Hepatocyte (in vitro differentiated cells): Measurements from ENCODE around the gene ZNF536. TPM values are rescaled to one million over a fixed set of nuclear protein-coding genes. Genes with fewer than 3 reads are reported as not detected.
"Not testable (repeated sequence)": the region's sequence is repeated elsewhere in the genome, so short reads cannot be mapped to it uniquely, and the experiment has no call there.

Experiments
- DNase-seq: peaks from one replicate; pipeline ENCODE4 v3.0.0-alpha.2; 2016; ENCODE audit warnings: low spot score
- H2AFZ ChIP-seq: fragments of 200-600 bp; sonication (generic); 2 replicates; pipeline ENCODE4 v1.6.0; 2016; ENCODE audit warnings: antibody characterized with exemption, mild to moderate bottlenecking
- H3K27ac ChIP-seq: fragments of 200-600 bp; sonication (generic); 2 replicates; pipeline ENCODE4 v1.5.1; 2016; ENCODE audit warnings: mild to moderate bottlenecking
- H3K27me3 ChIP-seq: fragments of 200-600 bp; sonication (generic); 2 replicates; pipeline ENCODE4 v1.6.1; 2016
- H3K36me3 ChIP-seq: fragments of 200-600 bp; sonication (generic); replicated peaks from 2 replicates; pipeline ENCODE4 v1.5.1; 2016; ENCODE audit warnings: low read depth; ENCODE audit not compliant: insufficient read depth
- H3K4me1 ChIP-seq: fragments of 200-600 bp; sonication (generic); 2 replicates; pipeline ENCODE4 v1.5.1; 2016; ENCODE audit warnings: mild to moderate bottlenecking, moderate library complexity; ENCODE audit not compliant: insufficient read depth
- H3K4me2 ChIP-seq: fragments of 200-600 bp; sonication (generic); 2 replicates; pipeline ENCODE4 v1.6.0; 2016
- H3K4me3 ChIP-seq: fragments of 200-600 bp; sonication (generic); 2 replicates; pipeline ENCODE4 v1.5.1; 2016; ENCODE audit warnings: mild to moderate bottlenecking
- H3K79me2 ChIP-seq: fragments of 200-600 bp; sonication (generic); 2 replicates; pipeline ENCODE4 v1.6.0; 2017; ENCODE audit warnings: mild to moderate bottlenecking
- H3K9me2 ChIP-seq: fragments of 200-600 bp; sonication (generic); replicated peaks from 2 replicates; pipeline ENCODE4 v1.6.0; 2017; ENCODE audit warnings: mild to moderate bottlenecking; ENCODE audit not compliant: insufficient read depth
- H3K9me3 ChIP-seq: fragments of 200-600 bp; sonication (generic); 2 replicates; pipeline ENCODE4 v1.5.1; 2016; ENCODE audit warnings: low read depth, mild to moderate bottlenecking
- H4K20me1 ChIP-seq: fragments of 200-600 bp; sonication (generic); 2 replicates; pipeline ENCODE4 v1.6.0; 2016; ENCODE audit warnings: mild to moderate bottlenecking; ENCODE audit not compliant: insufficient read depth, poor library complexity, severe bottlenecking
- CTCF ChIP-seq: fragments of 200-600 bp; sonication (generic); IDR thresholded peaks from 2 replicates; pipeline ENCODE4 v1.5.1; 2016; ENCODE audit warnings: antibody characterized with exemption, mild to moderate bottlenecking; ENCODE audit not compliant: poor library complexity
- EZH2 ChIP-seq: fragments of 200-600 bp; sonication (generic); IDR thresholded peaks from 2 replicates; pipeline ENCODE4 v1.6.1; 2016; ENCODE audit warnings: antibody characterized with exemption, mild to moderate bottlenecking, borderline replicate concordance
- EZH2phosphoT487 ChIP-seq: fragments of 200-600 bp; sonication (generic); IDR thresholded peaks from one replicate; pipeline ENCODE4 v1.6.1; 2018; ENCODE audit warnings: antibody characterized with exemption, mild to moderate bottlenecking, low read depth, moderate library complexity; ENCODE audit not compliant: unreplicated experiment, severe bottlenecking
- WGBS: methylation state at CpG from one replicate; pipeline ENCODE4 v1.1.6; 2016; ENCODE audit warnings: low lambda C conversion rate; ENCODE audit errors: missing lambda C conversion rate; 5-methylcytosine and 5-hydroxymethylcytosine counted together
- polyA plus RNA-seq: library from polyadenylated mRNA; unstranded; fragments of >200 nt; fragmentation: Nextera tagmentation; extraction: Ambion mirVana; gene quantifications from 2 replicates; pipeline ENCODE4 v1.2.1, GENCODE V29; 2016
- total RNA-seq: library from RNA; depleted of rRNA; stranded (reverse); fragments of >200 nt; gene quantifications from 2 replicates; pipeline ENCODE4 v1.2.3, GENCODE V29; 2014

Gene ZNF536
- total and polyA plus RNA-seq, 2 experiments from 2014 or later: 4.1 to 7.5 TPM

DNA sequence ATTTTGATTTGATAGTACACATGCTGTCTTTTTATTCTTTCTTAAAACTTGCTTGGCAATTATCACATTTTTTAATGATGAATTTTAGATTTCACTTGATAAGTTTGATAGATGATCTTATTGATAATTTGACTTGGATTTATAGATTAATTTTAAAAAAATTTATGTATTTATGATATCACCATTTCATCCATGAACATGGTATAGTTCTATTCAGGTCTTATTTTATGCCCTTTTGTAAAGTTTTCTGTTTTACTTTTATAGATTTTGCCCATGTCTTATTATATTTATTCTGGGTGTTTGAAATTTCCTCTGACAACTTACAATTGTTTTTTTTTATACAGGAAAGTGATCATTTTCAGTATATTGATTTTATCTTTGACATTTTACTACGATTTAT lies 39.5 kb downstream of the ZNF536 start:
- H3K9me3 ChIP-seq: no peaks in the 10 kb centered on the region
- no peaks in the 10 kb centered on the region for H3K36me3 ChIP-seq
- WGBS: 71% methylated on average over 1 of the region's 1 CpG
- no peaks in the 10 kb centered on the region for H3K79me2 ChIP-seq
- H3K4me3 ChIP-seq: no peak overlapping the region
- H3K27me3 ChIP-seq: no peaks in the 10 kb centered on the region
- no peak overlapping the region for H3K4me2 ChIP-seq
- no peaks in the 10 kb centered on the region for H4K20me1 ChIP-seq
- no peak overlapping the region for H3K27ac ChIP-seq
- H3K9me2 ChIP-seq: no peaks in the 10 kb centered on the region
- no peak overlapping the region for H2AFZ ChIP-seq
- no peaks in the 10 kb centered on the region for H3K4me1 ChIP-seq
- DNase-seq: no peak
- TF ChIP-seq EZH2phosphoT487 (no peak), EZH2 (no peak), CTCF (no peak)

DNA sequence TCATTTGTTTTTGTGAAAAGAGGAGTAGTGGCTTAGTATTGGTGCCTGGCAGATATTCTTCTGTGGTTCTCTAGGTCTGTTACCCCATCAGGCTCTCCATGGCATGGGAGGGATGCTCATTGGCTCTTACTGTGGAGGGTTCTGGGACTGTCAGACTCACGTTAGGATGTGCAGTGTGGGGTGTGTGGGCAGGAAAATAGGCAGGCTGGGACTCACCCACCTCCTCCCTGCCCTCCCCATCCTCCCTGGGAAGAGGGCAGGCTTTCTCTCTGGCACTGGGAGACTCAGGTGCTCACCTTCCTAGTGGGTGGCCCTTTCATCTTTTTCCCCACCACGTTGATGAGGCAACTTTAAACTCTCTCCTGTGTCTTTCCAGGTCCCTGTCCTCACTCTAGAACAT lies 44.2 kb downstream of the ZNF536 start:
- no peaks in the 10 kb centered on the region for H3K9me2 ChIP-seq
- H3K79me2 ChIP-seq: no peaks in the 10 kb centered on the region
- DNase-seq: no peak
- H3K36me3 ChIP-seq: no peaks in the 10 kb centered on the region
- no peak overlapping the region for H3K4me3 ChIP-seq
- H3K27ac ChIP-seq: no peak overlapping the region
- no peaks in the 10 kb centered on the region for H3K9me3 ChIP-seq
- no peaks in the 10 kb centered on the region for H4K20me1 ChIP-seq
- no peaks in the 10 kb centered on the region for H3K27me3 ChIP-seq
- H3K4me1 ChIP-seq: no peaks in the 10 kb centered on the region
- H3K4me2 ChIP-seq: no peak overlapping the region
- 49% methylated on average over 2 of the region's 2 CpGs for WGBS
- no peak for TF ChIP-seq CTCF
- no peak for TF ChIP-seq EZH2phosphoT487
- TF ChIP-seq EZH2: no peak
- H2AFZ ChIP-seq: no peak overlapping the region

- not testable (repeated sequence) for H3K27ac ChIP-seq, H2AFZ ChIP-seq, H3K27me3 ChIP-seq, DNase-seq, H3K9me2 ChIP-seq, H3K36me3 ChIP-seq, H3K4me2 ChIP-seq, H4K20me1 ChIP-seq, H3K4me3 ChIP-seq, H3K4me1 ChIP-seq, H3K9me3 ChIP-seq, H3K79me2 ChIP-seq
- 64% methylated on average over 4 of the region's 4 CpGs for WGBS
Observed at GRCh38 chr19:30417166-30417565, 45.0 kb downstream of the ZNF536 start.

DNA sequence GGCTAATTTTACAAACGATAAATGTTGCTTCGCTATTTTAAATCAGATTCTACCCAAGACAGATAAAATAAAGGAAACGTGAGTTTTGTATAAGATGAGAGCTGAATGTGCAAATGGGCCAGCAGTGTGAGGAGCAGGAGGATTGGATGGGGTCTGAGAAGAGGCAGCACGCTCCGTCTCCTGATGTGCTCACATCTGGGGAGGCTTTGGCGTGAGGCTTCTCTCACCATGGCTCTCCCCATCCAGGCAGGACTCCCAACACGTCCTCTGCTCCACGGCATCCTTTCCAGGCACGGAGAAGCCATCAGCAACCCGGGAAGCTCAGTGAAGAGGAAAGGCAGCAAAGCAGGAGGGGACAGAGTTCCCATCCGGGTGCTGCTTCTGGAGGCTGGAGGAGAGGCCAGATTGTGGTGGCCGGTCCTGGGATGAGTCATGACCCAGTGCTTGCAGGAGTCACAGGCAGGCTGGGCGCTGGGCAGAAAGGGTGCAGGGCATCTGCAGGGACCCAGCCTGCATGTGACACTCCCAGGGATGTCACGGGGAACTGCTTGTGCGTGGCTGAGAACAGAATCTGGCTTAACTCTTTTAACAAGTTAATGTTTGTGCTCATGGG lies 47.5 kb downstream of the ZNF536 start:
- Histone ChIP-seq H2AFZ (no peak overlapping the region), H3K9me2 (no peaks in the 10 kb centered on the region), H3K79me2 (no peaks in the 10 kb centered on the region), H3K27ac (no peak overlapping the region), H4K20me1 (no peaks in the 10 kb centered on the region), H3K27me3 (no peaks in the 10 kb centered on the region), H3K9me3 (no peaks in the 10 kb centered on the region), H3K4me2 (no peak overlapping the region), H3K4me3 (no peak overlapping the region), H3K4me1 (no peaks in the 10 kb centered on the region), H3K36me3 (no peaks in the 10 kb centered on the region)
- TF ChIP-seq CTCF: no peak
- no peak for TF ChIP-seq EZH2
- no peak for TF ChIP-seq EZH2phosphoT487
- WGBS: 78% methylated on average over 15 of the region's 15 CpGs
- no peak for DNase-seq
